ENCODE data around the gene MASP1.
A peak's percentile ranks its signal among the peaks of the same experiment; 100 is the strongest.
"Not testable (repeated sequence)": the region's sequence is repeated elsewhere in the genome, so short reads cannot be mapped to it uniquely, and the experiment has no call there.

MASP1 gene

DNA sequence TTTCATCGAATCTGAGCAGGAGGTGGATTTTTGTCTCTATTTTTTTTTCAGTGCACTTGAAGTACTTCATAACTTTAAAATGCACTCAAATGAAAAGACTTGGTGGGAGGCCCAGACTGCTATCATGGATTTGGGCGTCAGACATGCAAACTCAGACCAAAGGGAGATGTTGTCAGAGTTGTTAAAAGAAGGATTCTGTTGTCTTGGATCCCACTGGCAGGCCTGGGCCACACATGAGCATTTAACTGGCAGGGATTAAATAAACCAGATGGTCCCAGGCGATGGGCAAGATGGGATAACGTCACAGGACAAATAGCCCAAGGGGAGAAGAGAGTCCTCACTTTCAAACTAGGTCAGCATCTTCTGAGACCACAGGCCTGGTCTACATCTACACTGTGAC lies 78.8 kb downstream of the MASP1 start:
- no peak for DNase-seq

DNA sequence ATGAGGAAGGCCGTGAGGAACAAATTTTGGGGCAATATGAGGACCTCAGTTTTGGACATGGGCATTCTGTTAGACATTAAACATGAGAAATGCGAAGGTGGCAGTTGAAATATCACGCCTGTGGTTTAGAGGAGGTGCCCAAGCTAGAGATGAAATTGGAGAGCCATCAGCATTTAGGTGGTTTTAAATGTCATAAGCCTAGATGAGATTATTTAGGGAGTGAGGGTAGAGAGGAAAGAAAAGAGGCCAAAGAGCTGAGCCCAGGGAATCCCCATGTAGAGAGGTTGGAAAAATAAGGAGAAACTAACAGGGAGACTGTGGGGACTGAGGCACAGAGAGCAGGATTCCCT lies 79.4 kb downstream of the MASP1 start:
- no peak for DNase-seq

DNA sequence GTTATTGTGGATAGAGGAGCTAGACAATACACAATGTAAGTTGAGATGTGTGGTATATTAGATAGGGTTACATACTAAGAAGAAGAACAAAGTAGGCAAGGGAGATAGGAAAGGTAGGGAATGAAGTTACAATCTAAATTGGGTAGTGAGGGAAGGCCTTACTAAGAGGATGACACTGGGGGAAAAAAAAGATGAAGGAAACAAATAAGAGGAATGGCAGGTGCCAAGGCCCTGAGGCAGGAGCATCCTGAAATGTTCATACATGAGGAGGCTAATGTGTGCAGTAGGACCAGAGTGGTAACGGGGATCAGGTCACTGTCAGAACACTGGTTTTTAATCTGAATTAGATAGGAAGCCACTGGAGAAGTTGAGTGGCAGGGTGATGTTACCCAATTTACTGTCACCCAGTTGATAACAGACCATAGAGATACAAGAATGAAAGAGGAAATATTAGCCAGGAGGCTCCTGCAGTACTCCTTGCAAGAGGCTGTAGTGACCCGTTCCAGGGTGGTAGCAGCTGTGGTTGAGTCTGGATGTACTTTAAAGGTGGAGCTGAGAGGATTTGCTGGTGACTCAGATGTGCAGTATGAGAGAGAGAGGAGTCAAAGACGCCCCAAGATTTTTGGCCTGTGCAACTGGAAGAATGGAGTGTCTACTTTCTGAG lies 79.9 kb downstream of the MASP1 start:
- peak; percentile 63 for DNase-seq

DNA sequence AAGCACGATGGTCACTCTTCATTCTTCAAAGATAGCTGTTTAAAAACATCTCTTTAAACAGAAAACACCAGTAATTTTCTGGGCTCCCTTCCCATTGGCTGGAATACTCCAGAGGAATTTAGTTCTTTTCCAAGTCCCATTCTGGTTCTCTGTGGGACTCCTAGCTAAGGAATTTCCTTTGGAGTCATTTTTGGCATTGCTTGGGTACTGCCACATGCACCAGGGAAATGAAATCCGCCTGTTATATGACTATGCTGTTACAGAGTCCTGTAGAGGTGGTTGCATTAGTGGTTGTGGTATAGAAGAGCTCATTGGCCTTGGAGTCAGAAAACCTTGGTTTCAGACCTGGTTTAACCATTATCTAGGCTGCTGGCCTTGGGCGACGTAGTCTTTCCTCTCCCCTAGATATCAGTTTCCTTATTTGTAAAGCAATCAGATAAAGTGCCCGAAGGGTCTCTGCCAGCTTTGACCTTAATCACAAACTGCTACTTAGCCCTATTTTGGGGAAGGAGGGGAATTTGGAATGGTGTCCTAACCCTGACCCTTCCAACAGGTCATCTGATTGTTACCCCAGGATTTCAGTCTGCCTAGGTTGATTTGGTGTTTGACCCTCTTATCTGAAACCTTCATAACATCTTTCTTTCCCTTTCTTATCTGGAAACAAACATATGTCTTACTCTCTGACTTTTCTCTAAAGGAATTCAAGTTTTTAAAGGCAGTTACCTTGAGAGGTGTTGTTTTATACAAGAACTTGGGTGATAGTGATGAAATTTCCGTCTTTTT lies 80.8 kb downstream of the MASP1 start:
- peak; percentile 18 for DNase-seq

DNA sequence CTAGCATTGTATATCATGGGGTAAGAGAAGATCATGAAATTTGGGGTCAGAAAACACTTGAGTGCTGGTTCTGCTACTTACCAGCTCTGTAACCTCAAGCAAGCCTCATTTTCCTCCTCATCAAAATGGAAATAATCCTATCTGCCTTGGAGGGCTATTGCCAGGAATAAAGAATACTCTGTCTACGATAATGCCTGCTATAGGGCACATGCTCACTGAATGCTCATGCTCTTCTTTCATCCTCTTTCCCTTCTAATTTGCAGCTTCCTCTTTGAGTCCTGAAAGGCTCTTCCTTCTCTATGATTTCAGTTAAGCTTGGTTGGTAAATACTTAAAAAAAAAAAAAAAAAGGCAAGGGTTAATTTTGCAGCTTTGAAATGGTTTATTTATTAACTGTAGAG lies 81.4 kb downstream of the MASP1 start:
- no peak for DNase-seq

DNA sequence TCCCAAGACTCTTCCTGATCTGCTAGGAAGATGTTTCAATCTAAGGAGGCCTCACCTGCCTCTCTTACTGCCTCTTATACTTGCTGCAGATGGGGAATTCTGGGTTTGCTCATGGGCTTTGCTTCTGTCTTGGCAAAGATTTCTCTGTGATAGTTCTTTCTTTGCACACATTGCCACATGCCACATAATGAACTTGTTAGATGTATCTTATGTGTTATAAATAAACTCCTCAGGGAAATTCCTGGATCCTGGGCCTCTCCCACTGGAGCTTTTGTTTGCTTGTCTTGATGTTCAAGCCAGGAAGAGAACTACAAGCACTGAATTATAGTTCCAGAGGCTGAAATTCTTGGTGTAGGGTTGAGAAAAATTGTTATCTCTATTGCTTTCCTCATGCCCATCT lies 82.0 kb downstream of the MASP1 start:
- no peak for DNase-seq

DNA sequence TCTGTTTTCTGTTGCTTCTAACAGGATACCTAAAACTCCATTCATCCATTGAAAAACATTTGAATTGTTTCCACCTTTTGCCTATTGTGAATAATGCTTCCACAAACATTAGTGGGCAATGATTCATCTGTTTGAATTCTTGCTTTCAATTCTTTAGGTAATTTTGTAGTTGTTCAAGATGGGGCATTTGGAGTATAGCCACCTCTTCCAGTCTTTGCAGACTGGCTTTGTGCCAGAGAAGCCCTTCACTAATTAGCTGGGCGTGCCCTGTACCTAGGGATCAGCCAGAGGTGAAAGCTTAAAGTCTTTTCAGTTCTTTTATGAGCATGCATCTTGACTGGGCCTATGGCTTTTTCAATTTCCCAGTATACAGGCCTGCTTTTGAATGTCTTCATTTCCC lies 83.4 kb downstream of the MASP1 start:
- DNase-seq = peak; percentile 34

DNA sequence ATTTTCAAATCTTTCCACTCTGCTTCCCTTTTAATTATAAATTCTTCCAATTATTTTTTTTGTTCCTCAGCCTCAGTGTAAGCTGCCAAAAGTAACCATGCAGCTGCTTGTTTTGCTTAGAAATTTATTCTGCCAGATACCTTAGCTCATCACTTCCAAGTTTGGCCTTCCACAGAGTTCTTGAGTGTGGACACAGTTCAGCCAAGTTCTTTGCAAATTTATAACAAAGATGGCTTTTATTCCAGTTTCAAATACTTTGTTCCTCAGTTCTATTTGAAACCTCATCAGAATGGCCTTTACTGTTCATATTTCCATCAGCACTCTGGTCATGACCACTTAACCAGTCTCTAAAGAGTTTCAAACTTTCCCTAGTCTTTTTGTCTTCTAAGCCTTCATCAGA lies 83.9 kb downstream of the MASP1 start:
- DNase-seq = no peak

DNA sequence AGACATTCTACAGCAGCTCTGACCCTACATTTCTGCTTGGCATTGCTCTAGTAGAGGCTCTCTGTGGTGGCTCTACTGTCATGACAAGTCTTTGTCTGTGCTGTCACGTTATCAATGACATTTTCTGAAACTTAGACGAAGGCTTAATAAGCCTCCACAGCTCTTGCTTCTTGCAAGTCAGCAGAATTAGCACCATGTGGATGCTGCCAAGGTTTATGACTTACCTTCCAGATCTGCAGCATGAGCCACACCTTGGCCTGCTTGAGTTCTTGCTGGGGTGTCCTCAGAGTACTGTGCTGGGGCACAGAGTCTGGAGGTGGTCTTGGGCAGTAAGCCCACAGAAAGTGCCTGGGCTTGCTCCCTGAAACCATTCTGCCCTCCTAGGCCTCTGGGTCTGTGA lies 84.5 kb downstream of the MASP1 start:
- no peak for DNase-seq

DNA sequence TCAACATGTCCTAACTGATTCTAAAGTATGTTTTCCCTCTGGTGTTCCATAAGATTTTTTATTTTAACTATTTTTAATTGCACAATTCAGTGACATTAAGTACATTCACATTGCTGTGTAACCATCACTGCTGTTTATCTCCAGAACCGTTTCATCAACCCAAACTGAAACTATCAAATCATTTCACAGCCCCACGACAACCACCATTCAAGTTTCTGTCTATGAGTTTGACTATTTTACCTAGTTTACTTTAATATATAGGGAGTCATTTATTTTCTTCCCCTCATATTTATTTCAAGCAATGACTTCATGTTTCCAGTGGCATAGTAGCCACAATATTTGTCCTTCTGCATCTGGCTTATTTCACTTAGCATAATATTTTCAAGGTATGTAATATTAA lies 85.9 kb downstream of the MASP1 start:
- no peak for DNase-seq

DNA sequence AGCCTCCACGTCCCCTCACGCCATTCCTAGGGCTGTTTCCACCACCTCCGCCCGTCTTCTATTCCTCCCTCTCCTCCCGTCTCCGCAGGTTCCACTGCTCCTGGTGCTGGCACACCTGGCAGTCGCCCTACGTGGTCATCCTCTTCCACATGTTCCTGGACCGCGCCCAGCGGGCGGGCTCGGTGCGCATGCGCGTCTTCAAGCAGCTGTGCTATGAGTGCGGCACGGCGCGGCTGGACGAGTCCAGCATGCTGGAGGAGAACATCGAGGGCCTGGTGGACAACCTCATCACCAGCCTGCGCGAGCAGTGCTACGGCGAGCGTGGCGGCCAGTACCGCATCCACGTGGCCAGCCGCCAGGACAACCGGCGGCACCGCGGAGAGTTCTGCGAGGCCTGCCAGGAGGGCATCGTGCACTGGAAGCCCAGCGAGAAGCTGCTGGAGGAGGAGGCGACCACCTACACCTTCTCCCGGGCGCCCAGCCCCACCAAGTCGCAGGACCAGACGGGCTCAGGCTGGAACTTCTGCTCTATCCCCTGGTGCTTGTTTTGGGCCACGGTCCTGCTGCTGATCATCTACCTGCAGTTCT lies 92.0 kb downstream of the MASP1 start:
- DNase-seq = not testable (repeated sequence)

DNA sequence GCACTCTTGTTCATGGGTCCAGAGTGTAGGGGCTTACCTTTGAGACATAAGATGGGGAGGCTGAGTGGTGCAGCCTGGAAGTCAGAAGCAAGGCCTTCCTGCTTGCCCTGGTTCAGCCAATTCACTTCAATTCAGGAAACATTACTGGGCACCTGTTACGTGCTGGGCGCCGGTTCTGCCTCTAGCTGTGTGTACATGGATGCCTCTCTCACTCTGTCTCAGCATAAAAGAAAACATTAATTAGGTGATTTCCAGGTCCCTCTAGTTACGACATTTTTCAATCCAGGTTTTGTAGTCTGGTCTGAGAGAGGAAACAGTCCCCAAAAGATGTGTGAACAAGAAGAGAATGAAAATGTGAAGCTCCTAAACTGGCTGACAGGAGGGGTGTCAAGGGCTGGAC lies 93.0 kb downstream of the MASP1 start:
- no peak for DNase-seq

DNA sequence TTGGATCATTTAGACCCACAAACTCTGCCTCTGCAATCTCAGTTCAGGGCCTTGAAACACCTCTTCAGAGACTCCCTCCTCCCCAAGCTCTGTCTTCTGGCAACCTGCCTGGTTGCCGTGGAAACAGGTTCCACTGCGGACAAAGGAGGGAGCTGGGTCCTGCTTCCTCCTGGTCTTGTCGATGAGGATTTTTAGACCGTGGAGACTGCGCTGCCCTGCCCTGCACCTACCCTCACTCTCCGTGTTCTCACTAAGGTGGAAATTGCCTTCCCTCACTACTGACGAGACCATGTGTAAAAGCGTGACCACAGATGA lies 94.2 kb downstream of the MASP1 start, which contains the start of gene RTP1:
Gene RTP1, plus strand, starts transcription at position 152 of the 315 bp plus-strand sequence. Its CDS starts 30 bp downstream, at position 182.
- no peak for DNase-seq

DNA sequence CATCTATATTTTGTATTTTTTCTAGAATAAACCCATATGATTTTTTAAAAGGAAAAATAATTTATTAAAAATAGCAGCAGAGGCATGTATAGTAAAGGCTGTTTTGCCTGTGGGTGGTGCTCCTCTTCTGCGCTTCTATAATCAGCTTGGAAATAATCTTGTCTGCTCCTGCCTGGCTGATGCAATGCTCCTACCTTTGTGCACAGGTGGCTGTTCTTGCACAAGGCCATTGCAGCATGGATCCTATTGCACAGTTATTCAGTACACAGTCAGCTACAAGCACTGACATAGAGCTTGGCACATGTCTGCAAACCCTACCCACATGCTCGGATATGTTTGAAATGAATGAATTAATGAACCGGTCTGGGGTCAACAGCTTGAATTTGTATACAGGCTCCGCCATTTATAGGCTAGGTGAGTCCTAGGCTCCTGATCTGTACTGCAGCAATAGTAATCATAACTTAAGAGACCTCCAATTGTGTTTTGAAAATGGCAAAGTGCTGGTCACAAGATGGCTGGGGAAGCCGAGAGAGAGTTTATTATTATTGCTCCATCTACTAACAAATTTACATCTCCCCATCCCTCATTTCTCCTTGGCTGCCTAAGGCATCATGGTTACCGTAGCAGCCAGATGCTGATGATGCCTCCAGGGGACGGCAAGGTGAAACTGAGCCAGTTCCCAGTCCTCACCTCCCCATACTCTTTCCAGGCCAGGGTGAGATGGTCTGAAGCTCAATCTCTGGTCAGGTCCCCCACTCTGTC lies 94.8 kb downstream of the MASP1 start:
- DNase-seq = no peak

DNA sequence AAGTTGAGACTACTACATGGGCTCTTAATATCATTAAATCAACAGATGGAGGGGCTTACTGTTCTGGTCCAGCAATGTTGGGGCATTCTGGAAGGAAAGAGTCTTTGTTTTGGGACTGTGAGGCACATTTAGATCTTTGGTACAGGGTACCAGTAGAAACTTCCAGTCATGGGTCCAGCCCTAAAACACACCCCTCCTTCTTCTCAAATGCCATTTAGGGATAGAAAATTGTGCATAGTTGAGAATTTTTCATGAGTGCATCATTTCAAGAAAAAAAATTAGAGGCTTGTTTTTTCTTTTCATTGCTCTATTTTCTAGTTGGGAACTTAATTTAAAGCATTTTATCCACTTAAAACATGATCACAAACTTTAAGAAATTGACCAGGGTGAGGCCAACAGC lies 98.4 kb downstream of the MASP1 start:
- DNase-seq = no peak

DNA sequence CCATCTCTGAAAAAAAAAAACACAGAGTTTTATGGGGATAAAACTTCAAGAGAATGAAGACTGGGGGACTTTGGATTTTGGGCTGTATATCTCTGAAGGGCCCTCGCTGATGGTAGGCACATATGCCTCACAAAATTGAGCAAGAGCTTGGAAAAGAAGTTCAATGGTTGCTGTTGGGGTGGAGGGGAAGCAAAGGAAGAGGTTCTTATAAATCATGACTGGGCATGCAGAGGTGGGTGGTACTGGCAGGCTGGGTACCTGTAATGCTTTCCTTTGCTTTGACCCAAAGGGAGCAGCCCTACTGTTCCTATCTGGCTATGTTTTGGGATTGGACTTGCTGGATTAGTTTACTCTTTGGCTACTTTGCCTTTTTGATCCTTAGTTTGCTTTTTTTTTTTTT lies 100.3 kb downstream of the MASP1 start:
- DNase-seq = no peak

DNA sequence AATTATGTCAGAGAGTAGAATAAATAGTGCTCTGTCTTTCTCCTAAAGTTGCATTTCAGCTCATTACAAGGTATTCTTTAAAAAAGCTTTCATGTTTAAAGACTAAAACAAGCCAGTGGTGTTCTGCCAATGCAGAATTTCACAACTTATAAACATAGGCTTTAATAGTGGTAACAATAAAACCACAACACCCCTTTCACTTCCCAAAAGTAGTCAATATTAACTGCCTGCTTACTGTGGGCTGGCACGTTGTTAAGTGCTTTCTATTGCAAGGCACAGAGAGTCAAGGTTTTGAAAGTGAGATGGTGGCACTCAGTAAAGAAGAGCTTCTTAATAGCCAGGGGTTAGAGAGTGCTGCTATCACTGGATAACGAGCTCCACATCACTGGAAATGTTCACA lies 102.6 kb downstream of the MASP1 start:
- no peak for DNase-seq

DNA sequence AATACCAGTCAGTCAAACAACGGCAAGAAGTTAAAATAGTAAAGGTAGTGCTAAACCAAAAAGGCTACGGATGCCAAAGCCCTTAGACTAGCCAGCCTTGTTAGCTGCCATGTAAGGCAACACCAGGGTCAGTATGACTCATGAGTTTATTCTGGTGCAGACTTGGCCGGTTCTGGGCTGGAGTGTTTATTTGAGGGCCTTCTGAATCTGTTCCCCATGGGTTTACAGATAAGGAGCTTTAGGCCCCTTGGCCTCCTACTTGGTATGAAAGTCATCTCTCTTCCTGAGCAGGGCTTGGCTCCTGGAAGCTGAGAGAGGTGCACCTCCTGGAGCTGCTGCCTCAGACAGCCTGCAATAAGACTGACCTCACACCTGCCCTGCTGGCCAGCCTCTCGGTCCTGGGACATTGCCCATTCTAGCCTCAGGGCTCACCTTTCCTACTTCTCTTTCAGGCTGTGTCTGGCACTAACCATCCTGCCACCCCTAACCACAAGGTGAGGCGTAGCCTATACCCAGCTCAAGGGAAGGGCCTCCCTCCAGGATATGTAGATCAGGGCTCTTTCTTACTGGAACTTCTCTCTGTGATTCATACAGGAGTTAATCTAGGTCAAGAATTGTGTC lies 104.6 kb downstream of the MASP1 start:
- peak; percentile 97 for DNase-seq

DNA sequence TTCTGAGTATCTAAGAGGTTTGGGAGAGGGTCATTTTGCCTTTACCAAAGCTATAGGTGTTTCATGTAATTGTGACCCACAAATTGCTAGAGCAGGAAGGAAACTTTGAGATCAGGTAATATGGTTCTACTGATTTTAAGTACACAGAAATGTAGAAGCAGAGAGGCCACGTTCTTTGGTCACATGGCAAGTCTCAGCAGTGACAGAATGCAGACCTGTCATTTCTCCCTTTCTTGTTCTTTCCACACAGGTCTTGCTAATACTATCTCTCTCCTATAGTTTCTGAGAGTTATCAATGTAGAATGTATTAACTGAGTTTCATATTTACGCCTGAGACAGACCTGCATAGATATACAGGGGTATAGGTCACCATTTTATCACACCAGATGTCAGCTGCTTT lies 105.2 kb downstream of the MASP1 start:
- no peak for DNase-seq

DNA sequence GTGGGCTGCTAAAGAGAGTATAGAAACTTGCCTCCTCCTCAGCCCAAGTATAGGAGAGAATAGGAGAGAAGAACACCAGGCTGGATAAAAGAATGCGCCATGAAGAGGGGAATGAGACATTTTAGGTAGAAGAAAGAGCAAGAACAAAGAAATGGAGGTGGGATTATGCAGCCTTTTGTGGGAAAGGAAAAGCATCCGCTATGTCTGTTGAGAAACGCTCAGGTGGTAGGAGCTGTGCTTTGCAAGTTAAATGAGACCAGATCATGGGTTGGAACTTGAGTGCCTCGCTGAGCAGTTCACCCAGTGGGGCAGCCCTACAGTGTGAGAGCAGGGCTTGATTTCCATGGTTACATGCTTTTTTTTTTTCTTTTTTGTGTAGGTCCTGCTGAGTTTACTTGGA lies 105.8 kb downstream of the MASP1 start:
- no peak for DNase-seq
